WTC11 (cell line): ENCODE measurements around the gene C22orf31.

ENCODE experiments used
- CREB1 ChIP-seq: sonication (generic); formaldehyde crosslinking; IDR thresholded peaks from 2 replicates; pipeline ENCODE4 v1.8.0; 2023; ENCODE audit warnings: mild to moderate bottlenecking, missing genetic modification reagents
- CREM ChIP-seq: sonication (generic); formaldehyde crosslinking; IDR thresholded peaks from 2 replicates; pipeline ENCODE4 v1.8.1; 2022; ENCODE audit warnings: mild to moderate bottlenecking, missing genetic modification reagents, moderate library complexity
- E2F5 ChIP-seq: sonication (generic); formaldehyde crosslinking; IDR thresholded peaks from 2 replicates; pipeline ENCODE4 v1.8.1; 2022; ENCODE audit warnings: mild to moderate bottlenecking, moderate library complexity, missing genetic modification reagents
- FOXP1 ChIP-seq: sonication (generic); formaldehyde crosslinking; IDR thresholded peaks from 2 replicates; pipeline ENCODE4 v1.8.0; 2022; ENCODE audit warnings: missing genetic modification reagents, mild to moderate bottlenecking, moderate library complexity, borderline replicate concordance
- JAZF1 ChIP-seq: fragments of 250-450 bp; sonication (Bioruptor Pico); IDR thresholded peaks from 2 replicates; pipeline ENCODE4 v1.9.0; 2021; ENCODE audit warnings: moderate library complexity, mild to moderate bottlenecking, inconsistent platforms
- JUN ChIP-seq: sonication (generic); formaldehyde crosslinking; IDR thresholded peaks from 2 replicates; pipeline ENCODE4 v1.8.0; 2023; ENCODE audit warnings: mild to moderate bottlenecking, missing genetic modification reagents
- TEAD1 ChIP-seq: sonication (generic); formaldehyde crosslinking; IDR thresholded peaks from 2 replicates; pipeline ENCODE4 v1.8.0; 2022; ENCODE audit warnings: mild to moderate bottlenecking, missing genetic modification reagents
- TEAD4 ChIP-seq: sonication (generic); formaldehyde crosslinking; IDR thresholded peaks from 2 replicates; pipeline ENCODE4 v1.8.0; 2022; ENCODE audit warnings: mild to moderate bottlenecking, missing genetic modification reagents
- ZNF416 ChIP-seq: fragments of 250-450 bp; sonication (Bioruptor Pico); IDR thresholded peaks from 2 replicates; pipeline ENCODE4 v1.9.0; 2021; ENCODE audit warnings: mild to moderate bottlenecking, inconsistent platforms
- TF ChIP-seq, protein P1 (sequence below): fragments of 200-600 bp; IDR thresholded peaks from 2 replicates; pipeline ENCODE4 v1.8.0; 2022; ENCODE audit warnings: antibody characterized with exemption
- TF ChIP-seq, protein P2 (sequence below): sonication (generic); formaldehyde crosslinking; IDR thresholded peaks from 2 replicates; pipeline ENCODE4 v1.8.0; 2022; ENCODE audit warnings: mild to moderate bottlenecking, missing genetic modification reagents
- TF ChIP-seq, protein P3 (sequence below): sonication (generic); formaldehyde crosslinking; IDR thresholded peaks from 2 replicates; pipeline ENCODE4 v1.8.1; 2023; ENCODE audit warnings: mild to moderate bottlenecking, missing genetic modification reagents

DNA sequence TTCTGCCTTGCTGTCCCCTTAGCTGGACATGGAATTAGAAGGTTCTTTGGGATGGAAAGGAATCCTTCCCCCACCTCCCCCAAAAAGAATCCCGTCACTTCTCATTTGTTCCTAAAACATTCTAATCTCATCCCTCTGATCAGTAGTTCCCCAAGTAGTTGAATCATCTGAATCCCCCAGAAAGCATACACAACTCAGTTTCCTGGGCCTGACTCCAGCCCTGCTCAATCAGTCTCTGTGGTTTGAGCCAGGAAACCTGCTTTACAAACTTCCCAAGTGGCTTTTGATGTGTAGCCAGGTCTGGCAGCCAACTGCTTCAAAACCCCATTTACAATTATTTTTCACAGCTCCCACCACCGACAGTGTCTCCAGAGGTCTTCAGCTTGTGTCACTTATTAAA is 20.2 kb downstream of the C22orf31 start:
- TF ChIP-seq, protein P1, sequence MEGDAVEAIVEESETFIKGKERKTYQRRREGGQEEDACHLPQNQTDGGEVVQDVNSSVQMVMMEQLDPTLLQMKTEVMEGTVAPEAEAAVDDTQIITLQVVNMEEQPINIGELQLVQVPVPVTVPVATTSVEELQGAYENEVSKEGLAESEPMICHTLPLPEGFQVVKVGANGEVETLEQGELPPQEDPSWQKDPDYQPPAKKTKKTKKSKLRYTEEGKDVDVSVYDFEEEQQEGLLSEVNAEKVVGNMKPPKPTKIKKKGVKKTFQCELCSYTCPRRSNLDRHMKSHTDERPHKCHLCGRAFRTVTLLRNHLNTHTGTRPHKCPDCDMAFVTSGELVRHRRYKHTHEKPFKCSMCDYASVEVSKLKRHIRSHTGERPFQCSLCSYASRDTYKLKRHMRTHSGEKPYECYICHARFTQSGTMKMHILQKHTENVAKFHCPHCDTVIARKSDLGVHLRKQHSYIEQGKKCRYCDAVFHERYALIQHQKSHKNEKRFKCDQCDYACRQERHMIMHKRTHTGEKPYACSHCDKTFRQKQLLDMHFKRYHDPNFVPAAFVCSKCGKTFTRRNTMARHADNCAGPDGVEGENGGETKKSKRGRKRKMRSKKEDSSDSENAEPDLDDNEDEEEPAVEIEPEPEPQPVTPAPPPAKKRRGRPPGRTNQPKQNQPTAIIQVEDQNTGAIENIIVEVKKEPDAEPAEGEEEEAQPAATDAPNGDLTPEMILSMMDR: no peak
- TF ChIP-seq CREB1: no peak
- no peak for TF ChIP-seq FOXP1
- TF ChIP-seq, protein P2, sequence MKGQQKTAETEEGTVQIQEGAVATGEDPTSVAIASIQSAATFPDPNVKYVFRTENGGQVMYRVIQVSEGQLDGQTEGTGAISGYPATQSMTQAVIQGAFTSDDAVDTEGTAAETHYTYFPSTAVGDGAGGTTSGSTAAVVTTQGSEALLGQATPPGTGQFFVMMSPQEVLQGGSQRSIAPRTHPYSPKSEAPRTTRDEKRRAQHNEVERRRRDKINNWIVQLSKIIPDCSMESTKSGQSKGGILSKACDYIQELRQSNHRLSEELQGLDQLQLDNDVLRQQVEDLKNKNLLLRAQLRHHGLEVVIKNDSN: no peak
- TF ChIP-seq E2F5: no peak
- TF ChIP-seq CREM (CRISPR knock-in tag): no peak
- no peak for TF ChIP-seq JUN
- TF ChIP-seq, protein P3, sequence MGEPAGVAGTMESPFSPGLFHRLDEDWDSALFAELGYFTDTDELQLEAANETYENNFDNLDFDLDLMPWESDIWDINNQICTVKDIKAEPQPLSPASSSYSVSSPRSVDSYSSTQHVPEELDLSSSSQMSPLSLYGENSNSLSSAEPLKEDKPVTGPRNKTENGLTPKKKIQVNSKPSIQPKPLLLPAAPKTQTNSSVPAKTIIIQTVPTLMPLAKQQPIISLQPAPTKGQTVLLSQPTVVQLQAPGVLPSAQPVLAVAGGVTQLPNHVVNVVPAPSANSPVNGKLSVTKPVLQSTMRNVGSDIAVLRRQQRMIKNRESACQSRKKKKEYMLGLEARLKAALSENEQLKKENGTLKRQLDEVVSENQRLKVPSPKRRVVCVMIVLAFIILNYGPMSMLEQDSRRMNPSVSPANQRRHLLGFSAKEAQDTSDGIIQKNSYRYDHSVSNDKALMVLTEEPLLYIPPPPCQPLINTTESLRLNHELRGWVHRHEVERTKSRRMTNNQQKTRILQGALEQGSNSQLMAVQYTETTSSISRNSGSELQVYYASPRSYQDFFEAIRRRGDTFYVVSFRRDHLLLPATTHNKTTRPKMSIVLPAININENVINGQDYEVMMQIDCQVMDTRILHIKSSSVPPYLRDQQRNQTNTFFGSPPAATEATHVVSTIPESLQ (CRISPR knock-in tag): no peak
- no peak for TF ChIP-seq JAZF1 (CRISPR knock-in tag)
- TF ChIP-seq ZNF416: no peak
- TF ChIP-seq TEAD1 (CRISPR knock-in tag): no peak
- TF ChIP-seq TEAD4 (CRISPR knock-in tag): no peak
